CD4-positive, alpha-beta memory T cell (primary cell): ENCODE results near the gene GH1. TPM values are rescaled to one million over a fixed set of nuclear protein-coding genes. Genes with fewer than 3 reads are reported as not detected.

ENCODE experiments used
- CTCF ChIA-PET: fragments of 350-600 bp; sonication (Branson Sonifier 250); formaldehyde crosslinking; loops from one replicate; lab custom pipeline; 2021; ENCODE audit warnings: inconsistent platforms; ENCODE audit not compliant: partially characterized antibody; lab: Charles Lee
- POLR2A ChIA-PET: fragments of 350-600 bp; sonication (Branson Sonifier 250); formaldehyde crosslinking; loops from one replicate; lab custom pipeline; 2021; ENCODE audit not compliant: partially characterized antibody; lab: Charles Lee
- DNase-seq, 5 donors: peaks; one replicate each; pipeline versions ENCODE4 v3.0.0 to v3.0.0-alpha.2; 2020 to 2022; ENCODE audit warnings: mixed read lengths in 1 of 5
- H3K27ac ChIP-seq: one replicate; pipeline ENCODE4 v1.7.0; 2013; ENCODE audit warnings: low read depth, low read length
- H3K27me3 ChIP-seq: 2 replicates; pipeline ENCODE4 v1.7.0; 2013; ENCODE audit warnings: mild to moderate bottlenecking, low read length, moderate library complexity; ENCODE audit not compliant: insufficient read depth
- H3K36me3 ChIP-seq: 2 replicates; pipeline ENCODE4 v1.7.0; 2013; ENCODE audit warnings: mild to moderate bottlenecking, low read length, moderate library complexity; ENCODE audit not compliant: insufficient read depth
- H3K4me1 ChIP-seq: 2 replicates; pipeline ENCODE4 v1.7.0; 2013; ENCODE audit warnings: mild to moderate bottlenecking, low read length, moderate library complexity; ENCODE audit not compliant: insufficient read depth
- H3K4me3 ChIP-seq, 2 donors: one replicate each; pipeline ENCODE4 v1.7.0; 2013; ENCODE audit warnings: low read length in 2 of 2, mild to moderate bottlenecking in 1 of 2
- H3K9me3 ChIP-seq, 2 donors: one replicate each; pipeline ENCODE4 v1.7.0; 2013; ENCODE audit warnings: low read length in 2 of 2, control low read depth in 1 of 2; ENCODE audit not compliant: control insufficient read depth in 1 of 2
- H3K27ac Mint-ChIP-seq, 7 donors: one replicate each; pipeline ENCODE4 v1.8.0; 2020 to 2021; ENCODE audit warnings: mixed read lengths in 7 of 7, mild to moderate bottlenecking in 6 of 7, inconsistent platforms in 3 of 7, moderate library complexity in 3 of 7
- H3K27me3 Mint-ChIP-seq, 2 donors: one replicate each; pipeline ENCODE4 v1.8.0; 2020 to 2021; ENCODE audit warnings: mixed read lengths in 2 of 2
- H3K36me3 Mint-ChIP-seq, 2 donors: one replicate each; pipeline ENCODE4 v1.8.0; 2020 to 2021; ENCODE audit warnings: mixed read lengths in 2 of 2, inconsistent platforms in 1 of 2, mild to moderate bottlenecking in 1 of 2
- H3K4me1 Mint-ChIP-seq, 4 donors: one replicate each; pipeline ENCODE4 v1.8.0; 2020 to 2021; ENCODE audit warnings: mixed read lengths in 4 of 4, mild to moderate bottlenecking in 1 of 4
- H3K4me3 Mint-ChIP-seq, 8 donors: one replicate each; pipeline ENCODE4 v1.8.0; 2020 to 2021; ENCODE audit warnings: mixed read lengths in 8 of 8, mild to moderate bottlenecking in 7 of 8, moderate library complexity in 6 of 8, inconsistent platforms in 3 of 8
- H3K9me3 Mint-ChIP-seq, 8 donors: one replicate each; pipeline ENCODE4 v1.8.0; 2020 to 2021; ENCODE audit warnings: mixed read lengths in 8 of 8, mild to moderate bottlenecking in 5 of 8, inconsistent platforms in 3 of 8, moderate library complexity in 1 of 8
- intact Hi-C: fragments of 100-400 bp; cut with micrococcal nuclease; formaldehyde crosslinking; loops from one replicate; pipeline ENCODE4 v1.15.1; 2023
- polyA plus RNA-seq, 2 donors: library from polyadenylated mRNA; unstranded; fragments of 300-500 nt; fragmentation: Illumina TruSeq; gene quantifications; one replicate each; pipeline ENCODE4 v1.2.3, GENCODE V29; 2021
- total RNA-seq, 2 experiments: library from RNA; stranded (reverse); gene quantifications; one replicate each; pipeline ENCODE4 v1.2.3, GENCODE V29; 2021

The GH1 gene
- total and polyA plus RNA-seq, 4 experiments from 2014 or later = not detected

GRCh38 chr17:63932721-63933120, 14.1 kb upstream of the GH1 start:
- Histone ChIP-seq H3K4me1 (peaks cover 25% of the 10 kb centered on the region), H3K9me3 (no peaks in the 10 kb centered on the region), H3K27ac (peak overlapping the region; percentile 71), H3K4me3 (peak overlapping the region in 1 of 2 donors; percentile 48), H3K27me3 (no peaks in the 10 kb centered on the region), H3K36me3 (peaks cover 20% of the 10 kb centered on the region)
- ChIA-PET POLR2A (interaction anchor here (1.1 to 4.2 kb wide), 10 partner anchors 14 to 214 kb away, joined by 3 to 34 read pairs (median 10); partner anchors contain the start of genes ERN1, GH1 and ICAM2), CTCF (interaction anchor here (0.9 to 5.9 kb wide), 12 partner anchors 13 to 201 kb away, joined by 3 to 56 read pairs (median 4); partner anchors contain the start of gene GH1)
- Mint-ChIP-seq H3K9me3 (no peaks in the 10 kb centered on the region), H3K4me1 (peaks cover 7 to 32% (median 22%) of the 10 kb centered on the region in 4 donors), H3K27ac (peak overlapping the region; percentile 73 to 96 (median 91)), H3K27me3 (no peaks in the 10 kb centered on the region), H3K36me3 (peaks cover 0 to 10% of the 10 kb centered on the region in 2 donors), H3K4me3 (peak overlapping the region; percentile 59 to 98 (median 94))
- intact Hi-C loops = no loop called here
- DNase-seq = no peak

GRCh38 chr17:63931981-63932561, 13.4 kb upstream of the GH1 start, which contains the start of gene CD79B:
CD79B (minus strand) TSS chr17:63932331; CDS start chr17:63932261, 70 bp downstream.
- peaks cover 0 to 10% of the 10 kb centered on the region in 2 donors for H3K36me3 Mint-ChIP-seq
- peaks cover 7 to 32% (median 22%) of the 10 kb centered on the region in 4 donors for H3K4me1 Mint-ChIP-seq
- H3K4me3 ChIP-seq = peak within 1 kb of the TSS; percentile 48 to 51
- peaks cover 20% of the 10 kb centered on the region for H3K36me3 ChIP-seq
- peak within 1 kb of the TSS; percentile 71 for H3K27ac ChIP-seq
- ChIA-PET POLR2A (interaction anchor here (1.1 to 4.2 kb wide), 13 partner anchors 13 to 214 kb away, joined by 3 to 34 read pairs (median 8); partner anchors contain the start of genes ERN1, GH1 and ICAM2), CTCF (interaction anchor here (0.9 to 5.9 kb wide), 13 partner anchors 11 to 202 kb away, joined by 3 to 56 read pairs (median 4); partner anchors contain the start of gene GH1)
- H3K27me3 Mint-ChIP-seq = no peaks in the 10 kb centered on the region
- H3K9me3 Mint-ChIP-seq = no peaks in the 10 kb centered on the region
- no peaks in the 10 kb centered on the region for H3K27me3 ChIP-seq
- H3K4me1 ChIP-seq = peaks cover 25% of the 10 kb centered on the region
- peak within 1 kb of the TSS; percentile 92 to 98 (median 94) for H3K4me3 Mint-ChIP-seq
- peak within 1 kb of the TSS; percentile 73 to 96 (median 94) for H3K27ac Mint-ChIP-seq
- DNase-seq = peak; percentile 27 to 52 (median 40)
- intact Hi-C loops = no loop called here
- no peaks in the 10 kb centered on the region for H3K9me3 ChIP-seq

GRCh38 chr17:63930951-63931575, 12.4 kb upstream of the GH1 start:
- Histone ChIP-seq H3K9me3 (no peaks in the 10 kb centered on the region), H3K36me3 (peaks cover 20% of the 10 kb centered on the region), H3K4me1 (peaks cover 25% of the 10 kb centered on the region), H3K27ac (peak overlapping the region; percentile 71), H3K4me3 (peak overlapping the region; percentile 48 to 51), H3K27me3 (no peaks in the 10 kb centered on the region)
- ChIA-PET POLR2A (interaction anchor here (1.2 to 4.2 kb wide), 11 partner anchors 11 to 215 kb away, joined by 3 to 34 read pairs (median 9); partner anchors contain the start of genes ERN1, GH1 and ICAM2), CTCF (interaction anchor here (0.9 to 5.9 kb wide), 13 partner anchors 12 to 203 kb away, joined by 3 to 56 read pairs (median 4); partner anchors contain the start of genes GH1 and ICAM2)
- peaks cover 7 to 32% (median 22%) of the 10 kb centered on the region in 4 donors for H3K4me1 Mint-ChIP-seq
- no peaks in the 10 kb centered on the region for H3K9me3 Mint-ChIP-seq
- H3K27me3 Mint-ChIP-seq = no peaks in the 10 kb centered on the region
- H3K36me3 Mint-ChIP-seq = peaks cover 0 to 10% of the 10 kb centered on the region in 2 donors
- intact Hi-C loops = no loop called here
- H3K27ac Mint-ChIP-seq = peak overlapping the region; percentile 48 to 96 (median 94)
- H3K4me3 Mint-ChIP-seq = peak overlapping the region; percentile 92 to 98 (median 94)
- DNase-seq = peak; percentile 43 to 66 (median 49)

GRCh38 chr17:63929860-63930766, 11.5 kb upstream of the GH1 start:
- peak overlapping the region in 7 of 8 donors; percentile 92 to 98 (median 94) for H3K4me3 Mint-ChIP-seq
- H3K27ac Mint-ChIP-seq = peak overlapping the region in 4 of 7 donors; percentile 78 to 96 (median 90)
- no peak for DNase-seq
- Histone ChIP-seq H3K27ac (peak overlapping the region; percentile 71), H3K27me3 (no peaks in the 10 kb centered on the region), H3K36me3 (peaks cover 20% of the 10 kb centered on the region), H3K4me1 (peaks cover 25% of the 10 kb centered on the region), H3K4me3 (no peak overlapping the region), H3K9me3 (no peaks in the 10 kb centered on the region)
- peaks cover 7 to 32% (median 22%) of the 10 kb centered on the region in 4 donors for H3K4me1 Mint-ChIP-seq
- no peaks in the 10 kb centered on the region for H3K27me3 Mint-ChIP-seq
- intact Hi-C loops = no loop called here
- no peaks in the 10 kb centered on the region for H3K9me3 Mint-ChIP-seq
- peaks cover 0 to 10% of the 10 kb centered on the region in 2 donors for H3K36me3 Mint-ChIP-seq
- POLR2A ChIA-PET = interaction anchor here (1.0 to 4.2 kb wide), 11 partner anchors 8 to 216 kb away, joined by 3 to 34 read pairs (median 6); partner anchors contain the start of genes ERN1, GH1 and ICAM2
- CTCF ChIA-PET = interaction anchor here (0.9 to 5.9 kb wide), 12 partner anchors 11 to 203 kb away, joined by 3 to 56 read pairs (median 5); partner anchors contain the start of gene GH1

GRCh38 chr17:63928966-63929695, 10.5 kb upstream of the GH1 start:
- H3K4me1 Mint-ChIP-seq = peaks cover 7 to 32% (median 22%) of the 10 kb centered on the region in 4 donors
- peak overlapping the region in 3 of 7 donors; percentile 3 to 31 (median 4) for H3K27ac Mint-ChIP-seq
- ChIA-PET CTCF (interaction anchor here (0.9 to 5.9 kb wide), 7 partner anchors 10 to 204 kb away, joined by 3 to 56 read pairs (median 6); partner anchors contain the start of gene GH1), POLR2A (interaction anchor here (1.0 to 4.2 kb wide), 6 partner anchors 9 to 217 kb away, joined by 3 to 34 read pairs (median 5); partner anchors contain the start of gene ICAM2)
- no peaks in the 10 kb centered on the region for H3K27me3 ChIP-seq
- peak overlapping the region in 3 of 8 donors; percentile 10 to 56 (median 33) for H3K4me3 Mint-ChIP-seq
- H3K36me3 ChIP-seq = peaks cover 20% of the 10 kb centered on the region
- H3K27ac ChIP-seq = no peak overlapping the region
- intact Hi-C loops = no loop called here
- H3K9me3 ChIP-seq = no peaks in the 10 kb centered on the region
- no peaks in the 10 kb centered on the region for H3K27me3 Mint-ChIP-seq
- no peaks in the 10 kb centered on the region for H3K9me3 Mint-ChIP-seq
- H3K36me3 Mint-ChIP-seq = peaks cover 0 to 10% of the 10 kb centered on the region in 2 donors
- no peak overlapping the region for H3K4me3 ChIP-seq
- DNase-seq = no peak
- H3K4me1 ChIP-seq = peaks cover 25% of the 10 kb centered on the region
